Neural crest cell (in vitro differentiated cells): ENCODE data around the gene VDR. TPM values are rescaled to one million over a fixed set of nuclear protein-coding genes. Genes with fewer than 3 reads are reported as not detected.

Experiments
- DNase-seq: peaks from one replicate; pipeline ENCODE4 v3.0.0; 2021; ENCODE audit warnings: low read depth, mixed read lengths, low spot score
- H3K27ac Mint-ChIP-seq: one replicate; pipeline ENCODE4 v1.8.0; 2021; ENCODE audit warnings: mild to moderate bottlenecking, mixed read lengths; ENCODE audit not compliant: unreplicated experiment
- H3K27me3 Mint-ChIP-seq: 2 replicates; pipeline ENCODE4 v1.8.0; 2021; ENCODE audit warnings: low read depth, mild to moderate bottlenecking, mixed read lengths
- H3K36me3 Mint-ChIP-seq: 2 replicates; pipeline ENCODE4 v1.8.0; 2021; ENCODE audit warnings: low read depth, mild to moderate bottlenecking, mixed read lengths
- H3K4me1 Mint-ChIP-seq: 2 replicates; pipeline ENCODE4 v1.8.0; 2021; ENCODE audit warnings: mixed read lengths
- H3K4me3 Mint-ChIP-seq: one replicate; pipeline ENCODE4 v1.8.0; 2021; ENCODE audit warnings: mild to moderate bottlenecking, mixed read lengths
- H3K9me3 Mint-ChIP-seq: 2 replicates; pipeline ENCODE4 v1.8.0; 2021; ENCODE audit warnings: mixed read lengths
- CTCF ChIP-seq: fragments of 200-600 bp; sonication (generic); conservative IDR thresholded peaks from 2 replicates; pipeline ENCODE4 v1.5.0; 2021; ENCODE audit warnings: antibody characterized with exemption, mild to moderate bottlenecking
- total RNA-seq: library from RNA; stranded (reverse); gene quantifications from 2 replicates; pipeline ENCODE4 v1.2.1, GENCODE V29; 2021

The VDR gene
- total RNA-seq, 1 donor from 2014 or later = not detected

- peaks cover 3% of the 10 kb centered on the region for H3K27me3 Mint-ChIP-seq
- H3K4me3 Mint-ChIP-seq = no peak overlapping the region
- H3K9me3 Mint-ChIP-seq = no peaks in the 10 kb centered on the region
- TF ChIP-seq CTCF = no peak
- no peak for DNase-seq
- H3K27ac Mint-ChIP-seq = no peak overlapping the region
- H3K36me3 Mint-ChIP-seq = no peaks in the 10 kb centered on the region
- peaks cover 24% of the 10 kb centered on the region for H3K4me1 Mint-ChIP-seq
These were observed 65.4 kb downstream of the VDR start for GRCh38 chr12:47839214-47839876.

DNA sequence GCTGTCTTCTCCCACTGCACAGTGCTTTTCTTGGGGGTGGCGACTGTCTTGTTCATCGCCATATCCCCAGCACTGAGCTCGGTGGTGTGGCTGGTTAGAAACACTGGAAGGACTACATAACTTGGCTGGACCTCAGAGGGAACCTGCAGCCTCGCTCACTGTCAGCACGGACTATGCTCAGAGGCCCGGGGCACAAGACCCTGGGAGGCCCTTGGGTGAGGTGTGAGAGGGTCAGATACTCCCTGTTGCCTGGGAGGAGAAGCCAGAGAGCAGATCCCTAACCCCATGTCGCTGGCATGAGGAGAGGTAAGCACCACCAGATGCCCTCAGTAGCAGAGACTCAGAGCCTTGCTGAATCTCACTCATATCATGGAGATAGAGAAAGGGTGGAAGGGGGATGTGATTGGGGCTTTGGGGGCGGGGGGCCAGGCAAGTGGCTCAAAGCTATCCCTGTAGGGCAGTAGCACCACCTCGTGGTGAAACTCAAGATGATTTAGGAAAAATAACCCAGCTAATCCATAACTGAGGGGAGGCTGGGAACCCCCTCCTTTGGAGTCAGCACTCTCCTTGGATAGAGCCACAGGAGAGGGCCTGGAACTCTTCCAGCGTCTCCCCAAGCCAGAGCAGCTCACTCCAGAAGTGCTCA is 66.4 kb downstream of the VDR start:
- peak; percentile 66 for TF ChIP-seq CTCF
- Mint-ChIP-seq H3K4me1 (peaks cover 24% of the 10 kb centered on the region), H3K27me3 (peaks cover 2% of the 10 kb centered on the region), H3K36me3 (no peaks in the 10 kb centered on the region), H3K27ac (no peak overlapping the region), H3K4me3 (no peak overlapping the region), H3K9me3 (no peaks in the 10 kb centered on the region)
- peak; percentile 45 for DNase-seq

GRCh38 chr12:47837190-47838171 is 67.3 kb downstream of the VDR start:
- DNase-seq = peak; percentile 55
- TF ChIP-seq CTCF = peak; percentile 97
- H3K4me3 Mint-ChIP-seq = no peak overlapping the region
- no peak overlapping the region for H3K27ac Mint-ChIP-seq
- H3K9me3 Mint-ChIP-seq = no peaks in the 10 kb centered on the region
- peaks cover 24% of the 10 kb centered on the region for H3K4me1 Mint-ChIP-seq
- no peaks in the 10 kb centered on the region for H3K27me3 Mint-ChIP-seq
- no peaks in the 10 kb centered on the region for H3K36me3 Mint-ChIP-seq

DNA sequence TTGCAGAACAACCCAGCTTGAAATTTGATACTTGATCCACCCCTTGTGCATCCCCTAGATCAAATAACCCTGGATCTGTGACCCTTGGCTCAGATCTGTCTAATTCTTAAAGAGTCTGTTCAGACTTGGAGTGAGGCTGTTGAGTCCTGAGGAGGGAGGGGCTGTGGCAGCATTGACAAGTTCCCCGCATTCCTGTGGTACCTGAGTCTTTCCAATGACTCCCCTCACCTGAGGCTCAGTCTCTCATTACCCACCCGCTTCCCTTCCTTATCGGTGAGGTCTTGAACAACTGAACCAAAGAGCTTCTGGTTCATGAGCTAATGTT is 69.0 kb downstream of the VDR start:
- DNase-seq = no peak
- Mint-ChIP-seq H3K9me3 (no peaks in the 10 kb centered on the region), H3K36me3 (no peaks in the 10 kb centered on the region), H3K27me3 (no peaks in the 10 kb centered on the region), H3K4me1 (peaks cover 24% of the 10 kb centered on the region), H3K27ac (peak overlapping the region; percentile 61), H3K4me3 (no peak overlapping the region)
- no peak for TF ChIP-seq CTCF

DNA sequence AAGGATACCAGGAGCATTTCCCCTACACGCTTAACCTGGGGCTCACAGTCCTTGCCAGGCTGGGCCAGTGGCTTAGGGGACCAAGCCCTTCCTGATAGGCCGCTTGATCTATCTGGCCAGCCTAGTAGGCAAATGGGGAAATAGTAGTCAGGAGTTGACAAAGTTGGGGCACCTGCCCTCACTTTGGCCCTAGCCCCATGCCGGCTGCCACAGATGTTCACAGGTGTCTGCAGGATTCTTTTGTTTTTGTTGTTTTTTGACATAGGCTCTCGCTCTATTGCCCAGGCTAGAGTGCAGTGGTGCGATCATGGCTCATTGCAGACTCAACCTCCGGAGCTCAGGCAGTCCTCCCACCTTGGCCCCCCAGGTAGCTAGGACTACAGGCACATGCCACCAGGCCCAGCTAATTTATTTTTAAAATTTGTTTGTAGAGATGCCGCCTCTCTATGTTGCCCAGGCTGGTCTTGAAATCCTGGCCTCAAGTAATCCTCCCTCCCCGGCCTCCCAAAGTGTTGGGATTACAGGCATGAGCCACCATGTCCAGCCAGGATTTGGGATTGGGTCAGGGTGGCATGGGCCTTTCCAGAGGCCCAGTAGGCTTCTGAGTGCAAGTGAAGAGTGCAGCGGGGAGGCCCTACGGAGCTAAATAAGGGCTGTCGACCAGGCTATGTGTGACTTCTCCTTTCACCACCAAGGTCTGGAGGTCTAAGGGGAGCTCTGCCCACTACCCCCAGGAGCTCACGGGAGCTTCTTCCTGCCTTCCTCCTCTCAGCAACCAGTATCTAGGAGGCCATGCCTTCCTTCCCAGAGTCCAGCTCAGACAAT is 69.6 kb downstream of the VDR start:
- peaks cover 28% of the 10 kb centered on the region for H3K4me1 Mint-ChIP-seq
- no peaks in the 10 kb centered on the region for H3K9me3 Mint-ChIP-seq

More for the DNA sequence above, 69.6 kb downstream of the VDR start:
- TF ChIP-seq CTCF = no peak
- DNase-seq = no peak
- H3K36me3 Mint-ChIP-seq = no peaks in the 10 kb centered on the region
- no peak overlapping the region for H3K4me3 Mint-ChIP-seq
- peak overlapping the region; percentile 61 for H3K27ac Mint-ChIP-seq
- no peaks in the 10 kb centered on the region for H3K27me3 Mint-ChIP-seq
